Prostate gland (tissue), 2 donors: ENCODE data around the gene IGF1R.

Experiments used
- CTCF ChIP-seq, 4 experiments: fragments of 200-600 bp in 2 of 4; fragments of 450-650 bp in 2 of 4; sonication (generic) in 2 of 4; IDR thresholded peaks; 1 replicate in 3 of 4; 2 replicates in 1 of 4; pipeline ENCODE4 v1.5.1; 2016 to 2019; ENCODE audit warnings: antibody characterized with exemption in 4 of 4, mild to moderate bottlenecking in 2 of 4, moderate library complexity in 2 of 4
- POLR2A ChIP-seq: fragments of 450-650 bp; IDR thresholded peaks from one replicate; pipeline ENCODE4 v1.6.1; 2016; ENCODE audit warnings: antibody characterized with exemption, mild to moderate bottlenecking

- no peak for TF ChIP-seq CTCF (IDR thresholded peaks at IDR 0.05)
- no peak for TF ChIP-seq POLR2A
Observed at GRCh38 chr15:98625614-98626013, 22.7 kb upstream of the IGF1R start.
